Measurements from ENCODE around the gene BMPER.

Gene BMPER

GRCh38 chr7:33905389-33906032 is at the start of gene BMPER:
Gene BMPER, plus strand, starts transcription at chr7:33905539. Its CDS starts 75 bp downstream, at chr7:33905614.
- DNase-seq = no peak

DNA sequence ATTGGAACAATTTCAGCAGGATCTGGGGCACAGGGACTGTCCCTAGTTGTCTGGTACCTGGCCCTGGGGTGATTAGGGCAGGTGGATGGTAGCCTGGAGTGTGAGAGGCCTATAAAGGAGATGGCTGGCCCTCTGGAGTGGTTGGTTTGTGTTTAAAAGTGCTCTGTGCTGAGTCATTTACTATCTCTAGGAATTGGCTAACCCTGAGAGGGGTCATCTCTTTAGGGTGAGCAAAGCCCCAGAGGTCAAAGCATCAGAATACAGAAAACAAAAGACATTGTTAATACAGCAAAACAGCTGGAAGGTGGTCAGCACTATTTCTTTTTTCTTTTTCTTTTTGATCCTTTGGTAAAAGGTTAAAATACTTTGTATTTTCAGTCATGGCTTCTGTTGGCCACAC is 43.4 kb upstream of the BMPER start:
- no peak for DNase-seq

- no peak for DNase-seq
Observed at GRCh38 chr7:33862946-33863814, 42.2 kb upstream of the BMPER start.

- DNase-seq = no peak
Observed at GRCh38 chr7:33868166-33868565, 37.2 kb upstream of the BMPER start.

- no peak for DNase-seq
Observed at GRCh38 chr7:33869176-33869575, 36.2 kb upstream of the BMPER start.

- DNase-seq = no peak
Observed at GRCh38 chr7:33870120-33870519, 35.2 kb upstream of the BMPER start.

- no peak for DNase-seq
Observed at GRCh38 chr7:33872870-33873269, 32.5 kb upstream of the BMPER start.

GRCh38 chr7:33873518-33873917 is 31.8 kb upstream of the BMPER start:
- no peak for DNase-seq

DNA sequence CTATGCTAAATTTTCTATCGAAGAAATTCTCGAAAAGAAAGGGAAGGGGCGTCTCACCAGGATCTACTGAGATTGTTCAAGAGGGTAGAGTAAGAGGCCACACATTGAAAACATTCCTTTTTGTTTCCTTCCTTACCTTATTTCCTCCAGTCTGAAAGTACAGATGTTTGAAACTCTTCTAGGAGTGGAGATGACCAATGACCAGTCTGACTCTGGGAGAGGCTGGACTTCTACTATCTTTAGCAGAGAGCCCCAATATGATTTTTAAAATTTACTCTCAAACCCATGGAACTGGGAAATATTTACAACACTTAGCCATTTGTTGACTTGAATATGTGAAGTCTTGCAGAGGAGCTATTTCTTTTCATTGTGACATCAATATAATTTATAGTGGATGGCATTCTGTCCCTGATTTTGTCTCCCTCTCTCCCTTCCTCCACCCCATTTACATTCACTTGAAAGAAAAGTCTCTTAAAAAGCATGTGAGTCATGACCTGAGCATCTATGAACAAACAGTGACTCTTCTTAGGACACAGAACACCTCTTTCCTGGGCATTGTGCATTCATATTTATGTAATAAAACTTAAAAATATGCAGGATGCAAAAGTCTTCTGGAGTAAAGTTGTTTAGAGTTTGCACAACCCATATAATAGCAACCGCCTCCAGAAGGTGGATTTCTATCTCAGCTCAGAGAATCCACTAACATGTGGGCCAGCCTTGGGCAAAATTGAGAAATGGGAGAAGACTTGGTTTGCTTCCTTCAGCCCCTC is 31.2 kb upstream of the BMPER start:
- no peak for DNase-seq

GRCh38 chr7:33874943-33875342 is 30.4 kb upstream of the BMPER start:
- DNase-seq = no peak

- no peak for DNase-seq
Observed at GRCh38 chr7:33876596-33877274, 28.6 kb upstream of the BMPER start.

DNA sequence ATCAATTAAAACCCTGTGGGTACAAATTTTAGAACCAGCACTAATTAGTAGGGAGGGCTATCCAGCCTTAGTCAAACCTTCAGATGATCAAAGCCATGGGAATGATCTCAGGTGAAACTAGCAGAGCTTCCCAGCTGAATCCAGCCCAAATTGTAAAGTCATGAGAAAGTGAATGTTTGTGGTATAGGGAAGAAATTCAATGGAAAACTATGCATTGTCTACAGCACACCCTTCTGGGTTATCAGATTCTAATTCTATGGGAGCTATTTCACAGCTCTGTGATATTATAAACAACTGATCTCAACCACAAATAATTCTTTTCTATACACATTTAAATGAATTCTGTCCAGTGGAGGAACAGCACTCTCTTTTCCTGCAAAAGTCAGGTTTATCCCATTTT is 24.6 kb upstream of the BMPER start:
- no peak for DNase-seq

DNA sequence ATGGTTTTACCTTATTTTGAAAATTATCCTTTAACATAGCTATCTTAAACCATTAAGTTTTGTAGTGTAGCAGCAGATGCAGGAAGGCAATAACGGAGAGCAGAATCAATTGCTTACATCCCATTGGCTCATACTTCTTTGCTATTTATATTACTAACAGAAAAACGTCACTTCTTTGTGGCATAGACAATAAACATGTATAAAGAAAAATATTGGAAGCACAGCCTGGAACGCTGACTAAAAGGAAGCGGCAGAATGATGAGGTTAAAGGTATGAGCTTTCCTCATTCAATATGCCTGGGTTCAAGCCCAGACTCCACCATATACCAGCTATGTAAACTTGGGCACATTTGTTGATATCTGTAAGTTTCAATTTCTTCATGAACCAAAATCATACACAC is 24.0 kb upstream of the BMPER start:
- DNase-seq = no peak

DNA sequence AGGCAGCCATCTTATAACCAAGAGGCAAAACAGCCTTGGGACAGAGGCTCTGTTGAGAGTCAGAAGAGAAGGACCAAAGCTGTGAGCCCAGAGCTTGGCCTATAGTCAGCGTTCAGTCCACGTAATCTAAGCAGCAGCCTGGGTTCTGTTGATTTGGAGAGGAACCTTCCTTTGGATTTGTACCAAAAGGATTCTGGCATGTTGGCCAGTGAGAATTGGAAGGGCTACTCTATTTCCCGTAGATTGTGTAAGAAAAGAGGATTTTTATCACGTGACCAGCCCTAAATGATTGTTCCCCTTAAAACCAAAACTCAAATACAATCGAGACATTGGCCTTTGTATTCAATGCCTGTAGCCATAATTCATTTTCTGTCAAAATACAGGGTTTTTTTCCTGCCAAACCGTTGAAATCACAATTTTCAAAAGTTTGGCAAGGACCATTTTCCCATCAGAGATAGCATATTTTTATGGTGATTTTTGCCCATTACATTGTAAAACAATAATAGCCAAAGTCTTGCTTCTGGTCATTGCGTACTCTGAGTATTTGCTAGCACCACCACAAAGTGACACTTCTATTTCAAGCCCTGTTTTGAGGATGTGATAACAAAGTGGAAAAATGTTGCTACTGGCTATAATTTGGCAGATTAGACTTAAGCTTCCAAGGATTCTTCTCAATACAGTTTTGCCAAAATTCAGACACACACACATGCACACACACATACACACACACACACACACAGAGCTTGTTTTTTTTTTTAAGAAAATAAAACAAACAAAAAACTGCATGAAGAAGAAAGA is 23.1 kb upstream of the BMPER start:
- DNase-seq = no peak

DNA sequence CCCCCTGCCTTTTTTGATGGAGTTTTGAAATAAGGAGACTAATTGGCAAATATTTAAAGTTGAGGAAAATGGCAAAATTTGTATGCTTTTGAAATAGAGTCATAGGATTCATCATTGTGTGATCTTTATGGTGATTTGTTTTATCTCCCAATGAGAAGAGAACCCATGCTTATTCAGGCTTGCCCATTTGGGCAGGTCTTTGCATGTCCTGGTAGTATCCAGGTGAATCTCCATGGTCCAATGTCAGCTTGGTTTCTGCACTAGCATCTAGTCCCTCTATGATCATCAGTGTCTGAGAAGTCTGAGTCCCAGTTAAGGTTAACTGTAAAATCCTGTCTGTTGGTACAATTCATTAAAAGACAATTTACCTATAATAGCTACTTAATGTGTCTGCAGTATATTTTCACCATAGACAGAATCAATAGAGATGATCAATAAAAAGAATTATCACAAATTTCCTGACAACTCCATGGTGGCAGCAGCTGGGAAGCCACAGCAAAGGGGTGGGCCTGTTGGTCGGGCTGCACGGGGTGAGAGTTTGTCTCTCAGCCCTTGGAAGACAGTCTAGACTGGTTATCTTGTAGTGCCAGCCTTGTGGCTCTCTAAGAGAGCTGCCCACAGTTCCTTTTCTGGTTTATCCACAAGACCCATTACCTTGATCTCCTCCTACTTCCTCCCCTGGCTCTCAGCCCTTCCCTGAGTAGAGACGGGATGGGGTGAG is 22.2 kb upstream of the BMPER start:
- no peak for DNase-seq

DNA sequence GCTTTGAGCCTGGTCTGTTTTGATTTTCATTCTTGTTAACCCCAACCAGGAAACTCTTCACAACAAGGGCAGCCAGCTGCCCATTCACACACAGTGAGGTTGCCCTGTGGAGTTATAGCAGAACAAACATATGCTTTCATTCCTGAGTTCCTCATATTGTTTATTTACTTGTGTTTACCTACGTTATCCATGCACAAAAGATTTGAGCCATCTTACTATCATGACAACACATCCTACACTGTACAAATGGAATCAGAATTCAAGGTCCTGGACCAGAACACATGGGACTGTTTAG is 21.7 kb upstream of the BMPER start:
- DNase-seq = no peak

- DNase-seq = no peak
Observed at GRCh38 chr7:33885290-33886148, 19.8 kb upstream of the BMPER start.

- DNase-seq = no peak
Observed at GRCh38 chr7:33886149-33886623, 19.2 kb upstream of the BMPER start.

DNA sequence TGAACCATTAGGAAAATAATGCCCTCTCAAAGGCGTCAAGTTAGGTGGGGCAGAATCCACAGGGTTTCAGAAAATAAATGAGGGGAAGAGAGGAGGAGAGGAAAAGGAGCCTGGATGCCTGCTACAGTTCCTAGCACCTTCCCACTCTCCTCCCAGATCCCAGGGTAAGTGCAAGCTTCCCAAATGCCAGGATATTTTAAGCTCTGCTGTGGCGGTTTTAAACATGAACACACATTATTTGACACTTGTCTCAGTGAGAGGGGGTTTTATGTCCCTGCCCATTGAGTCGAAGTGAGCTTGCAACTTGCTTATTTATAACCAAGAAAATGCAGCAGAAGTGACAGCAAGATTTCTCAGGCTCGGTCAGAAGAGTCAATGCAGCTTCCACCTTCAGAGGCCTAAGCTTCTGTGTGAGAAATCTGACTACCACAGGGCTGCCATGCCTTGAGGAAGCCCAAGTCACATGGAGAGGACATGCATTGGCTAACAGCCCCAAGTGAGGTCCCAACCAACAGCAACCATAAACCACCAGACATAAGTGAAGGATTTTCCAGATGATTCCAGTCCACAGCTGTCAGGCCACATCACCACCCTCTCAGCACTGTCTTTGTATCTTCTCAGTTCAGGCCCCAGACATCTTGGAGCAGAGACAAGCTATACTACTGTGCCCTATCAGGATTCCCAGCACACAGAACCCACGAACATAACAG is 17.9 kb upstream of the BMPER start:
- no peak for DNase-seq

DNA sequence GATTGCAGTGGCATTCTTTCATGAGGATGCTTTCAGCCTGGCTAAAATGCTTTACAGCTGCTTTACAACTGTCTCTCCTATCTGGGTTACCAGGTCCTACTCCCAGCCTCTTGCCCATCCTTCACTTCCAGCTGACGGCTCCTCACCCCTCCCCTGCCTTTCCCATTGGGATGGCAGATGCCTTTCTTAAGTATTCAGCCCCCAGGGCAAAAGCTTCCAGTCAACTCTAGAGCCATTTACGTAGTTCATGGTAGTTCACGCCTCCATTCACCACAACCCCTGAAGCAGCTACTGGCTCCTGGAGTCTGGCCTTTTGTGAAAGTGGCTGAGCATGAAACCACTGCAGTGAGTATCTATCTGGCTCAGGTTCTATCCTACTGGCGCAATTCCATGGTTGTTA is 17.2 kb upstream of the BMPER start:
- DNase-seq = no peak

Data from Kasumi-1 (cell line).